Gastroesophageal sphincter (tissue), 3 donors: ENCODE results near the gene BCL2.

Source experiments
- POLR2A ChIP-seq, 2 donors: fragments of 450-650 bp; IDR thresholded peaks; one replicate each; pipeline ENCODE4 v1.6.1; 2017; ENCODE audit warnings: antibody characterized with exemption in 2 of 2, mild to moderate bottlenecking in 2 of 2, moderate library complexity in 1 of 2
- POLR2AphosphoS5 ChIP-seq: sonication (generic); formaldehyde crosslinking; IDR thresholded peaks from one replicate; pipeline ENCODE4 v1.6.1; 2017; ENCODE audit warnings: antibody characterized with exemption
- TF ChIP-seq, protein P1 (sequence below), 4 experiments: fragments of 200-600 bp in 2 of 4; fragments of 450-650 bp in 2 of 4; sonication (generic) in 1 of 4; IDR thresholded peaks; one replicate each; pipeline ENCODE4 v1.5.1; 2017 to 2019; ENCODE audit warnings: antibody characterized with exemption in 4 of 4, mild to moderate bottlenecking in 2 of 4, moderate library complexity in 2 of 4

DNA sequence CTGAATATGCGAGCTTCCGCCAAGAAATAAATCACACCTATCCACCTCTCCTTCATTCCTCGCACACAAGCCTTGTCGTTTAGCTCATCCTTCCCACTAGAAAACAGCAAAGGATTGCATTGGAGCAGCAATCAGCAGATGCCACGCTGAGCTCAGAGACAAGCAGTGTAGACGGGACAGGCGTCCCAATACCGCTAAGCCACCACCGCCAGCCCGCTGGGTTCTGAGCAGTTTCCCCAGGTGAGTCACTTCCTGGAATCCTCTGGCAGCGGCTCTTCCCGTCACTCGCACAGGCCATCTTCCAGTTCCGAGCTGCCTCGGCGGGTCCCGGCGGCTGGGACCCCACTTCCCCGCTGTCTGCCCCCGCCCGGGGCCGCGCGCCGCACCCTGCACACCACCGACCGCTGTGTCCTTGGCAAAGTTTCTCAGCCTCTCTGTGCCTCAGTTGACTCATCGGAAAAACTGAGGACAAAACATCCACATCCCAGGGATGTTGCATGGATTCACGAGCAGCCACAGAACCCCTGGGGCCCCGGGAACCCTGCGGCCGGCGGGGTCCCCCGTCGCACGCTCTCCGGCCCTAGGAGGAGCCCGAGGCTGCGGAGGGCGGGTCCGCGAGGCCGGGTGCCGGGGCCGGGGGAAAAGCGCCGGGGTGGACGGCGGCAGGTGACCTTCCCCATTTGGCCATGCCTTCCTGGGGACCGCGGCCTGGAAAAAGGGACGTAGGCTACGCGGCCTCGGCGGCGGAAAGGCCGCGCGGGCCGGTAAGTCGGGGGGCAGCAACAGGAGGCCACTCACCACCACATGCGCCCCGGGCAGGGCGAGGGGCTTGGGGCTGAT is 46.9 kb upstream of the BCL2 start:
- TF ChIP-seq POLR2AphosphoS5 (peak; percentile 62), POLR2A (IDR thresholded peaks at IDR 0.05) (no peak)
- TF ChIP-seq, protein P1, sequence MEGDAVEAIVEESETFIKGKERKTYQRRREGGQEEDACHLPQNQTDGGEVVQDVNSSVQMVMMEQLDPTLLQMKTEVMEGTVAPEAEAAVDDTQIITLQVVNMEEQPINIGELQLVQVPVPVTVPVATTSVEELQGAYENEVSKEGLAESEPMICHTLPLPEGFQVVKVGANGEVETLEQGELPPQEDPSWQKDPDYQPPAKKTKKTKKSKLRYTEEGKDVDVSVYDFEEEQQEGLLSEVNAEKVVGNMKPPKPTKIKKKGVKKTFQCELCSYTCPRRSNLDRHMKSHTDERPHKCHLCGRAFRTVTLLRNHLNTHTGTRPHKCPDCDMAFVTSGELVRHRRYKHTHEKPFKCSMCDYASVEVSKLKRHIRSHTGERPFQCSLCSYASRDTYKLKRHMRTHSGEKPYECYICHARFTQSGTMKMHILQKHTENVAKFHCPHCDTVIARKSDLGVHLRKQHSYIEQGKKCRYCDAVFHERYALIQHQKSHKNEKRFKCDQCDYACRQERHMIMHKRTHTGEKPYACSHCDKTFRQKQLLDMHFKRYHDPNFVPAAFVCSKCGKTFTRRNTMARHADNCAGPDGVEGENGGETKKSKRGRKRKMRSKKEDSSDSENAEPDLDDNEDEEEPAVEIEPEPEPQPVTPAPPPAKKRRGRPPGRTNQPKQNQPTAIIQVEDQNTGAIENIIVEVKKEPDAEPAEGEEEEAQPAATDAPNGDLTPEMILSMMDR (IDR thresholded peaks at IDR 0.05) = no peak
